Measurements from ENCODE around the gene INHBA. TPM values are rescaled to one million over a fixed set of nuclear protein-coding genes. Genes with fewer than 3 reads are reported as not detected.

The INHBA gene
- total and polyA plus RNA-seq, 2 experiments from 2014 or later, result 0.94 to 1.3 TPM

DNA sequence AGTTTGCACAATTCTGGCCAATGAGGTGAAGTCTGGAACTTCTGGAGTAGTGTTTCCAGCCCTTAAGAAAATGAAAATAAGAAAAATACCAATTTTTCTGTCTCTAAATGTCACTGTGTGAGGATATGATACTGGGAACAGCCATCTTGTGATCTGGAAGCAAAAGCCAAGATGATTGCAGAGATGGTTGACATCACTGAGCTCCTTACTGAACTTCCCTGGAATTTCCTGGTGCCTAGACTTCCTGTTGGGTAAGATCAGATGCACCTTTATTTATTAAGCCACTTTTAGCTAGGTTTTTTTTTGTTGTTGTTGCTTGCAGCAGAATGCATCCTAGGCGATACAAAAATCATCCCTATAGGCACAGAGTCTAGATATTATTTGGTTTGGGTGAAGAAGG is 27.3 kb upstream of the INHBA start:
- Histone ChIP-seq H4K20me1 (replicated peaks; ENCODE audit: insufficient read depth) (no peaks in the 10 kb centered on the region), H3K4me2 (no peak overlapping the region), H3K36me3 (ENCODE audit: insufficient read depth) (no peaks in the 10 kb centered on the region), H3K4me1 (ENCODE audit: insufficient read depth) (no peaks in the 10 kb centered on the region), H3K9me2 (ENCODE audit: insufficient read depth) (no peaks in the 10 kb centered on the region), H3K4me3 (no peak overlapping the region), H3K27me3 (ENCODE audit: insufficient read depth) (no peaks in the 10 kb centered on the region), H3K27ac (ENCODE audit: low read depth) (no peak overlapping the region), H3F3A (replicated peaks; ENCODE audit: low read depth) (no peaks in the 10 kb centered on the region), H2AFZ (no peak overlapping the region), H3K79me2 (replicated peaks; ENCODE audit: insufficient read depth) (no peaks in the 10 kb centered on the region)
- H3K36me3 Mint-ChIP-seq (ENCODE audit: low read depth), result no peaks in the 10 kb centered on the region
- H3K27me3 Mint-ChIP-seq (ENCODE audit: insufficient read depth, low read depth, poor library complexity), result peaks cover 5% of the 10 kb centered on the region
- DNase-seq (ENCODE audit: low spot score), result no peak
- H3K27ac Mint-ChIP-seq, result no peak overlapping the region
- ATAC-seq, result no peak
- H3K9me3 Mint-ChIP-seq, result no peaks in the 10 kb centered on the region
- H3K4me1 Mint-ChIP-seq, result peaks cover 13% of the 10 kb centered on the region; the same call in 2 of the 3 replicates
- no peak for TF ChIP-seq POLR2AphosphoS5 (IDR thresholded peaks at IDR 0.05; ENCODE audit: low read depth)
- no peak for TF ChIP-seq EZH2 (IDR thresholded peaks at IDR 0.05; ENCODE audit: low read depth, unreplicated experiment)
- TF ChIP-seq JUNB (IDR thresholded peaks at IDR 0.05; ENCODE audit: unreplicated experiment), result no peak
- TF ChIP-seq, protein P1, sequence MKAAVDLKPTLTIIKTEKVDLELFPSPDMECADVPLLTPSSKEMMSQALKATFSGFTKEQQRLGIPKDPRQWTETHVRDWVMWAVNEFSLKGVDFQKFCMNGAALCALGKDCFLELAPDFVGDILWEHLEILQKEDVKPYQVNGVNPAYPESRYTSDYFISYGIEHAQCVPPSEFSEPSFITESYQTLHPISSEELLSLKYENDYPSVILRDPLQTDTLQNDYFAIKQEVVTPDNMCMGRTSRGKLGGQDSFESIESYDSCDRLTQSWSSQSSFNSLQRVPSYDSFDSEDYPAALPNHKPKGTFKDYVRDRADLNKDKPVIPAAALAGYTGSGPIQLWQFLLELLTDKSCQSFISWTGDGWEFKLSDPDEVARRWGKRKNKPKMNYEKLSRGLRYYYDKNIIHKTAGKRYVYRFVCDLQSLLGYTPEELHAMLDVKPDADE (IDR thresholded peaks at IDR 0.05), result no peak
- TF ChIP-seq ZNF114 (CRISPR knock-in tag; IDR thresholded peaks at IDR 0.05), result no peak
- TF ChIP-seq ZNF331 (CRISPR knock-in tag; IDR thresholded peaks at IDR 0.05; ENCODE audit: low read depth), result no peak
- no peak for TF ChIP-seq CREB1 (CRISPR knock-in tag; IDR thresholded peaks at IDR 0.05; ENCODE audit: low read depth)
- TF ChIP-seq NANOG (IDR thresholded peaks at IDR 0.05; ENCODE audit: borderline replicate concordance), result no peak
- TF ChIP-seq EZH2phosphoT487 (IDR thresholded peaks at IDR 0.05; ENCODE audit: unreplicated experiment), result no peak
- TF ChIP-seq, protein P2, sequence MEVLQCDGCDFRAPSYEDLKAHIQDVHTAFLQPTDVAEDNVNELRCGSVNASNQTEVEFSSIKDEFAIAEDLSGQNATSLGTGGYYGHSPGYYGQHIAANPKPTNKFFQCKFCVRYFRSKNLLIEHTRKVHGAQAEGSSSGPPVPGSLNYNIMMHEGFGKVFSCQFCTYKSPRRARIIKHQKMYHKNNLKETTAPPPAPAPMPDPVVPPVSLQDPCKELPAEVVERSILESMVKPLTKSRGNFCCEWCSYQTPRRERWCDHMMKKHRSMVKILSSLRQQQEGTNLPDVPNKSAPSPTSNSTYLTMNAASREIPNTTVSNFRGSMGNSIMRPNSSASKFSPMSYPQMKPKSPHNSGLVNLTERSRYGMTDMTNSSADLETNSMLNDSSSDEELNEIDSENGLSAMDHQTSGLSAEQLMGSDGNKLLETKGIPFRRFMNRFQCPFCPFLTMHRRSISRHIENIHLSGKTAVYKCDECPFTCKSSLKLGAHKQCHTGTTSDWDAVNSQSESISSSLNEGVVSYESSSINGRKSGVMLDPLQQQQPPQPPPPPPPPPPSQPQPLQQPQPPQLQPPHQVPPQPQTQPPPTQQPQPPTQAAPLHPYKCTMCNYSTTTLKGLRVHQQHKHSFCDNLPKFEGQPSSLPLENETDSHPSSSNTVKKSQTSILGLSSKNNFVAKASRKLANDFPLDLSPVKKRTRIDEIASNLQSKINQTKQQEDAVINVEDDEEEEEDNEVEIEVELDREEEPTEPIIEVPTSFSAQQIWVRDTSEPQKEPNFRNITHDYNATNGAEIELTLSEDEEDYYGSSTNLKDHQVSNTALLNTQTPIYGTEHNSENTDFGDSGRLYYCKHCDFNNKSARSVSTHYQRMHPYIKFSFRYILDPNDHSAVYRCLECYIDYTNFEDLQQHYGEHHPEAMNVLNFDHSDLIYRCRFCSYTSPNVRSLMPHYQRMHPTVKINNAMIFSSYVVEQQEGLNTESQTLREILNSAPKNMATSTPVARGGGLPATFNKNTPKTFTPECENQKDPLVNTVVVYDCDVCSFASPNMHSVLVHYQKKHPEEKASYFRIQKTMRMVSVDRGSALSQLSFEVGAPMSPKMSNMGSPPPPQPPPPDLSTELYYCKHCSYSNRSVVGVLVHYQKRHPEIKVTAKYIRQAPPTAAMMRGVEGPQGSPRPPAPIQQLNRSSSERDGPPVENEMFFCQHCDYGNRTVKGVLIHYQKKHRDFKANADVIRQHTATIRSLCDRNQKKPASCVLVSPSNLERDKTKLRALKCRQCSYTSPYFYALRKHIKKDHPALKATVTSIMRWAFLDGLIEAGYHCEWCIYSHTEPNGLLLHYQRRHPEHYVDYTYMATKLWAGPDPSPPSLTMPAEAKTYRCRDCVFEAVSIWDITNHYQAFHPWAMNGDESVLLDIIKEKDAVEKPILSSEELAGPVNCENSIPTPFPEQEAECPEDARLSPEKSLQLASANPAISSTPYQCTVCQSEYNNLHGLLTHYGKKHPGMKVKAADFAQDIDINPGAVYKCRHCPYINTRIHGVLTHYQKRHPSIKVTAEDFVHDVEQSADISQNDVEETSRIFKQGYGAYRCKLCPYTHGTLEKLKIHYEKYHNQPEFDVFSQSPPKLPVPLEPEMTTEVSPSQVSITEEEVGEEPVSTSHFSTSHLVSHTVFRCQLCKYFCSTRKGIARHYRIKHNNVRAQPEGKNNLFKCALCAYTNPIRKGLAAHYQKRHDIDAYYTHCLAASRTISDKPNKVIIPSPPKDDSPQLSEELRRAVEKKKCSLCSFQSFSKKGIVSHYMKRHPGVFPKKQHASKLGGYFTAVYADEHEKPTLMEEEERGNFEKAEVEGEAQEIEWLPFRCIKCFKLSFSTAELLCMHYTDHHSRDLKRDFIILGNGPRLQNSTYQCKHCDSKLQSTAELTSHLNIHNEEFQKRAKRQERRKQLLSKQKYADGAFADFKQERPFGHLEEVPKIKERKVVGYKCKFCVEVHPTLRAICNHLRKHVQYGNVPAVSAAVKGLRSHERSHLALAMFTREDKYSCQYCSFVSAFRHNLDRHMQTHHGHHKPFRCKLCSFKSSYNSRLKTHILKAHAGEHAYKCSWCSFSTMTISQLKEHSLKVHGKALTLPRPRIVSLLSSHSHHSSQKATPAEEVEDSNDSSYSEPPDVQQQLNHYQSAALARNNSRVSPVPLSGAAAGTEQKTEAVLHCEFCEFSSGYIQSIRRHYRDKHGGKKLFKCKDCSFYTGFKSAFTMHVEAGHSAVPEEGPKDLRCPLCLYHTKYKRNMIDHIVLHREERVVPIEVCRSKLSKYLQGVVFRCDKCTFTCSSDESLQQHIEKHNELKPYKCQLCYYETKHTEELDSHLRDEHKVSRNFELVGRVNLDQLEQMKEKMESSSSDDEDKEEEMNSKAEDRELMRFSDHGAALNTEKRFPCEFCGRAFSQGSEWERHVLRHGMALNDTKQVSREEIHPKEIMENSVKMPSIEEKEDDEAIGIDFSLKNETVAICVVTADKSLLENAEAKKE (CRISPR knock-in tag; IDR thresholded peaks at IDR 0.05), result no peak
- TF ChIP-seq STAT1 (IDR thresholded peaks at IDR 0.05; ENCODE audit: unreplicated experiment), result no peak
- TF ChIP-seq, protein P3, sequence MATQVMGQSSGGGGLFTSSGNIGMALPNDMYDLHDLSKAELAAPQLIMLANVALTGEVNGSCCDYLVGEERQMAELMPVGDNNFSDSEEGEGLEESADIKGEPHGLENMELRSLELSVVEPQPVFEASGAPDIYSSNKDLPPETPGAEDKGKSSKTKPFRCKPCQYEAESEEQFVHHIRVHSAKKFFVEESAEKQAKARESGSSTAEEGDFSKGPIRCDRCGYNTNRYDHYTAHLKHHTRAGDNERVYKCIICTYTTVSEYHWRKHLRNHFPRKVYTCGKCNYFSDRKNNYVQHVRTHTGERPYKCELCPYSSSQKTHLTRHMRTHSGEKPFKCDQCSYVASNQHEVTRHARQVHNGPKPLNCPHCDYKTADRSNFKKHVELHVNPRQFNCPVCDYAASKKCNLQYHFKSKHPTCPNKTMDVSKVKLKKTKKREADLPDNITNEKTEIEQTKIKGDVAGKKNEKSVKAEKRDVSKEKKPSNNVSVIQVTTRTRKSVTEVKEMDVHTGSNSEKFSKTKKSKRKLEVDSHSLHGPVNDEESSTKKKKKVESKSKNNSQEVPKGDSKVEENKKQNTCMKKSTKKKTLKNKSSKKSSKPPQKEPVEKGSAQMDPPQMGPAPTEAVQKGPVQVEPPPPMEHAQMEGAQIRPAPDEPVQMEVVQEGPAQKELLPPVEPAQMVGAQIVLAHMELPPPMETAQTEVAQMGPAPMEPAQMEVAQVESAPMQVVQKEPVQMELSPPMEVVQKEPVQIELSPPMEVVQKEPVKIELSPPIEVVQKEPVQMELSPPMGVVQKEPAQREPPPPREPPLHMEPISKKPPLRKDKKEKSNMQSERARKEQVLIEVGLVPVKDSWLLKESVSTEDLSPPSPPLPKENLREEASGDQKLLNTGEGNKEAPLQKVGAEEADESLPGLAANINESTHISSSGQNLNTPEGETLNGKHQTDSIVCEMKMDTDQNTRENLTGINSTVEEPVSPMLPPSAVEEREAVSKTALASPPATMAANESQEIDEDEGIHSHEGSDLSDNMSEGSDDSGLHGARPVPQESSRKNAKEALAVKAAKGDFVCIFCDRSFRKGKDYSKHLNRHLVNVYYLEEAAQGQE (IDR thresholded peaks at IDR 0.05; ENCODE audit: unreplicated experiment), result no peak
- TF ChIP-seq, protein P4, sequence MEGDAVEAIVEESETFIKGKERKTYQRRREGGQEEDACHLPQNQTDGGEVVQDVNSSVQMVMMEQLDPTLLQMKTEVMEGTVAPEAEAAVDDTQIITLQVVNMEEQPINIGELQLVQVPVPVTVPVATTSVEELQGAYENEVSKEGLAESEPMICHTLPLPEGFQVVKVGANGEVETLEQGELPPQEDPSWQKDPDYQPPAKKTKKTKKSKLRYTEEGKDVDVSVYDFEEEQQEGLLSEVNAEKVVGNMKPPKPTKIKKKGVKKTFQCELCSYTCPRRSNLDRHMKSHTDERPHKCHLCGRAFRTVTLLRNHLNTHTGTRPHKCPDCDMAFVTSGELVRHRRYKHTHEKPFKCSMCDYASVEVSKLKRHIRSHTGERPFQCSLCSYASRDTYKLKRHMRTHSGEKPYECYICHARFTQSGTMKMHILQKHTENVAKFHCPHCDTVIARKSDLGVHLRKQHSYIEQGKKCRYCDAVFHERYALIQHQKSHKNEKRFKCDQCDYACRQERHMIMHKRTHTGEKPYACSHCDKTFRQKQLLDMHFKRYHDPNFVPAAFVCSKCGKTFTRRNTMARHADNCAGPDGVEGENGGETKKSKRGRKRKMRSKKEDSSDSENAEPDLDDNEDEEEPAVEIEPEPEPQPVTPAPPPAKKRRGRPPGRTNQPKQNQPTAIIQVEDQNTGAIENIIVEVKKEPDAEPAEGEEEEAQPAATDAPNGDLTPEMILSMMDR (conservative IDR thresholded peaks at IDR 0.05; ENCODE audit: low read depth in 2 of 2), result no peak
- H3K4me3 Mint-ChIP-seq, result no peak overlapping the region
